ENCODE data around the gene PROKR1.
"Not testable (repeated sequence)": the region's sequence is repeated elsewhere in the genome, so short reads cannot be mapped to it uniquely, and the experiment has no call there.

GRCh38 chr2:68595493-68595785 is 47.9 kb upstream of the PROKR1 start:
- TF ChIP-seq, protein P1, sequence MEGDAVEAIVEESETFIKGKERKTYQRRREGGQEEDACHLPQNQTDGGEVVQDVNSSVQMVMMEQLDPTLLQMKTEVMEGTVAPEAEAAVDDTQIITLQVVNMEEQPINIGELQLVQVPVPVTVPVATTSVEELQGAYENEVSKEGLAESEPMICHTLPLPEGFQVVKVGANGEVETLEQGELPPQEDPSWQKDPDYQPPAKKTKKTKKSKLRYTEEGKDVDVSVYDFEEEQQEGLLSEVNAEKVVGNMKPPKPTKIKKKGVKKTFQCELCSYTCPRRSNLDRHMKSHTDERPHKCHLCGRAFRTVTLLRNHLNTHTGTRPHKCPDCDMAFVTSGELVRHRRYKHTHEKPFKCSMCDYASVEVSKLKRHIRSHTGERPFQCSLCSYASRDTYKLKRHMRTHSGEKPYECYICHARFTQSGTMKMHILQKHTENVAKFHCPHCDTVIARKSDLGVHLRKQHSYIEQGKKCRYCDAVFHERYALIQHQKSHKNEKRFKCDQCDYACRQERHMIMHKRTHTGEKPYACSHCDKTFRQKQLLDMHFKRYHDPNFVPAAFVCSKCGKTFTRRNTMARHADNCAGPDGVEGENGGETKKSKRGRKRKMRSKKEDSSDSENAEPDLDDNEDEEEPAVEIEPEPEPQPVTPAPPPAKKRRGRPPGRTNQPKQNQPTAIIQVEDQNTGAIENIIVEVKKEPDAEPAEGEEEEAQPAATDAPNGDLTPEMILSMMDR (IDR thresholded peaks at IDR 0.05; ENCODE audit: poor library complexity, severe bottlenecking) = not testable (repeated sequence)
- TF ChIP-seq MXI1 (conservative IDR thresholded peaks at IDR 0.05; ENCODE audit: poor library complexity, severe bottlenecking) = not testable (repeated sequence)

Data from neural cell (in vitro differentiated cells).